GM18508 (cell line): ENCODE results near the gene MORC4.

Experiments
- ATAC-seq: cut with Tn5 transposase; IDR thresholded peaks from one replicate; pipeline ENCODE4 v1.9.1; 2021; ENCODE audit warnings: moderate number of reproducible peaks; ENCODE audit not compliant: insufficient read depth, unreplicated experiment

MORC4 gene

GRCh38 chrX:106954041-106954440 lies 46.0 kb downstream of the MORC4 start:
- no peak for ATAC-seq

DNA sequence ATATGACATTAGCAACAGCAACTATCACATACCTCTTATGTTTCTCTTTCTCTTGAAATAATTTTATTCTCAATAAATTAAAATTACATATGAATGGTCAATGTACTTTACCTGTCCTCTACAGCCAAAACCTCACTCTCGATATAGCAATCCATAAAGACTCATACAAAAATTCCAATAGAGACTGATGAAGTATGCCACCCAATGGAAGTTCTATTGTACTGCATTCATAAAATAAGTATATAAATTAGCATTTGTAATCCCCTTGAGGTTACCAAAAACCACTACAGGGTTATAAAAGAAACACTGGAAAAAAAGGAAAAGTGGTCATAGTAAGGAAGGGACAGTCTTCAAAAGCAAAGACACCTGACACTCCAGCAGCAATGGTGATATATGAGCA lies 47.0 kb downstream of the MORC4 start:
- ATAC-seq: no peak

DNA sequence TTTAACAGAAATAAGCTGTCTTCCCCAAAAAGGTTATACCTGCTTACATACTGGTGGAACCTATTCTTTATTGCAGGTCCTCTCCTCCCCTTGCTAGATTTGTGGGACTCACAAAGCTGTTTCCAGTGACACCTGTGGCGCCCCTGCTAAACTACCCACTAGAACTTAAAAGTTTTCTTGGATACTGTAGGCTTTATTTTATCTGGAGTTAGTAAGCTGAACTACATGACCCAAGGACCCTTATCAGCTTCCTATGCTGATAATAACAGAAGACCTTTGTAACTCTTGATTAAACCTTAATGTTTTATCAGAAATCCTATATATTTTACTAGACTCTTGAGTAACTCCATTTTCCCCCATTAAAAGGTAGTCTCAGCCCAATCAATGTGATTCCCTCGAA lies 47.5 kb downstream of the MORC4 start:
- no peak for ATAC-seq

DNA sequence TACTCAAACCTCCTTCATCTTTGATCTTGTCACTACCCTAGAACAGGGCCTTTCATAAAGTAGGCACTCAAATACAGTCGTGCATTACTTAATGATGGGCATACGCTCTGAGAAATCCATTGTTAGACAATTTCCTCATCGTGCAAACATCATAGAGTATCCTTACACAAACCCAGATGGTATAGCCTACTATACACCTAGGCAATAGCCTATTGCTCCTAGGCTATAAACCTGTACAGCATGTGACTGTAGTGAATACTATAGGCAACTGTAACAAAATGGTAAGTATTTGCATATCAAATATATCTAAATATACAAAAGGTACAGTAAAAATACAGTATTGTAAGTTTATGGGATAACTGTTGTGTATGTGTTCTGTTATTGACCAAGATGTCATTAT lies 47.9 kb downstream of the MORC4 start:
- no peak for ATAC-seq

DNA sequence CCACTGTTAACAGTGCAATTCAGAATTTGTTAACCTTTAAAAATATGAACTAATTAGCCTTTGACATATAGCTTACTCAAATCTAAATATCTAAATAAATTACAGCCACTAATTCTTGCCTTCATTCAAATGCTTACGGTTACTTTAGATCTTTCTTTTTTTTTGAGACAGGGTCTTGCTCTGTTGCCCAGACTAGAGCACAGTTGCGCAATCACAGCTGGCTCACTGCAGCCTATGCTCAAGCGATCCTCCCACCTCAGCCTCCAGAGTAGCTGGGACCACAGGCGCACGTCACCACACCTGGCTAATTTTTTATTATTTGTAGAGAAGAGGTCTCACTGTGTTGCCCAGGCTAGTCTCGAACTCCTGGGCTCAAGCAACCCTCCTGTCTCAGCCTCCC lies 48.8 kb downstream of the MORC4 start:
- ATAC-seq: no peak

DNA sequence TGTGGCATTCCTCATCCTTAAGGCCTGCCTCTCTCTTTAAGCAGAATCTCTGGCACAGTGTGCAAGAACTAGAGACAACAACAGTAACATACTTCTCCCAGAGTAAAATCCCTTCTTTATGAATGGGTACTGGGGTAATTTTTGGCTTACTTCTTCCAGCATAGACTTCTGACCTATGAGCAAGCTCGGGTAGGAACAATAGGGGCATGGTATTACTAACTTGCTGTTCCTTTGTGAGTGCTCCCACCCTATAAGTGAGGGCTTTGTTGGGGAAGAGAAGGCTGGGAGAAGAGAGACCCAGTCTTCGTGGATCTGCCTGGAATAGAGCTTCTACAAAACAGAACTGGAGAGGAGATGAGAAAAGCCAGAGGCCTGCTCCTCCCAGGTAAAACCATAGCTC lies 49.6 kb downstream of the MORC4 start:
- no peak for ATAC-seq

- no peak for ATAC-seq
Observed at GRCh38 chrX:106949366-106949765, 50.6 kb downstream of the MORC4 start.

- ATAC-seq: no peak
Observed at GRCh38 chrX:106948641-106949040, 51.4 kb downstream of the MORC4 start.

DNA sequence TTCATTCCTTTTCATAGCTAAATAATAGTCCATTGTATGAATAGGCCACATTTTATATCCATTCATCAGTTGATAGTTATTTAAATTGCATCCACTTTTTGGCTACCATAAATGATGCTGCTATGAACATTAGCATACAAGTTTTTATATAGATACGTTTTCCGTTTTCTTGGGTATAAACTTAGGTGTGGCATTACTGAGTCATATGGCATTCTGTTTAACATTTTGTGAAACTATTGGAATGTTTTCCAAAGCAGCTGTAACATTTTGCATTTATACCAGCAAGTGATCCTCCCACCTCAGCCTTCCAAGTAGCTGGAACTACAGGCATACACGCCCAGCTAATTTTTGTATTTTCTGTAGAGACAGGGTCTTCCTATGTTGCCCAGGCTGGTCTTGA lies 53.5 kb downstream of the MORC4 start:
- no peak for ATAC-seq

GRCh38 chrX:106940068-106940467 lies 59.9 kb downstream of the MORC4 start:
- ATAC-seq: no peak

DNA sequence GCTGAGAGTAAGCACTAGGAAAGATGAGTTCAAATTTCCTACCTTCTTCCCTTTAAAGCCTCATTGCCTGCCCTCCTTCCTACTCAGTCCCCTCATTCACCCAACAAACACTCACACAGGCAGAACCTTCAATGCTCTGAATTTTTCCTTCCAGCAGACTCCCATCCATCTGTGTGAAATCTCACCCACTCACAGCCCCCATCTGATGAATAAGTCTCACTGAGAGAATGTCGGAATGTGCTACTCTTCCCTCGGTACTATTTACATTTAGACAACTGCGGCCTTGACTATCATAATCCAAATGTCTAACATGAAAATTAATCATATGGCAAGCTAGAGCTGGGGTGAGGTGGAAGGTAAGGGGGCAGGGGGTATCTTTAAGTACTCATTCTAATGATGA lies 60.4 kb downstream of the MORC4 start:
- no peak for ATAC-seq

DNA sequence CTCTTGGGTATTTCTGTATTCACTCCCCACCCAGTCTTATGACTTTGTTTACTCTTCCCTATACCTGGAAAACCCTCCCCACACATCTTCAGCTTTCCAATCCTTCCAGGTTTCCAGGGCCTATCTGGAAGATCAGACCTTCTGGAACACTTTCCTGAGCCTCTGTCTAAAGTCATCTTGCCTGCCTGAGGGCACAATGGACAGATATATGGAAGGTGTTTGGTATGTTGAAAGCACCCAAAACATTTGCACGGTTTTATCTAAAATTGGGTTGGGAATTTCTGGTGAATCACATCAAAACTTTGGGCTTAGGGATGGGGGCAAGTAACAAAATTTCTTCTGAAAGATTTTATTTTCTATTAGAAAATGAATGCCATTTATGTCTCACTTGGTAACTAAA lies 63.8 kb downstream of the MORC4 start:
- no peak for ATAC-seq

GRCh38 chrX:106935175-106935574 lies 64.8 kb downstream of the MORC4 start:
- no peak for ATAC-seq

- ATAC-seq: no peak
Observed at GRCh38 chrX:106933538-106933961, 66.5 kb downstream of the MORC4 start.

- ATAC-seq: no peak
Observed at GRCh38 chrX:106932960-106933537, 67.0 kb downstream of the MORC4 start.

- no peak for ATAC-seq
Observed at GRCh38 chrX:106932492-106932923, 67.5 kb downstream of the MORC4 start.

DNA sequence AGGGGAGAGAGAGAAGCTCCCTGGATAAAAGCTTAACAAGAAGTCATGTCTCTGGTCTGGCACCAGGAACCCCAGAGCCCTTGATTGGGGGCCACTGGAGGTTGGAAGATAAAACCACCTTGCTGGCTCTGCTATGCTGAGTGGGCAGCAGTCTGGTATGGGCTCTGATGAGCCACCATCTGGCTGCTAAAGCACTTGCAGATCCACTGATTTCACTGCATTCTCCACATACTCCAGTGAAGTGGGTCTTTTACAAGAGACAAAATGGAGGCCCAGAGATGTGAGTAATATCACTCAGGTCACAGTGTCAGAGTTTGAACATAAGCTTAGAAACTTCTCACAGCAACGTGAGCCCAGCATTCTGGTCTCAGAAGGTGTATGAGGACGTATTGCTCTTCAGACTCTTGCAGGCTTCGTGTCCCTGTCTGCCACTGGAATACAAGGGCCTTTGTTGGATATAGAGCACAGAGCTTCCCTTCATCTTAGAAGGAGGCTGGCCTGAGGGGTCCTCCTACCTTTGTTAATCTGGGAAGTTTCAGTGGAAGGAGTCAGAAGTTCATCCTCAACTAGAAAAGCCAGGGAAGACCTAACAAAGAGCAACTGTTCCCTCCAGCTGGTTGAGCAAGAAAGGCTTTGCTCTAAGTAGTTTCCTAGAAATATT lies 68.1 kb downstream of the MORC4 start:
- no peak for ATAC-seq

DNA sequence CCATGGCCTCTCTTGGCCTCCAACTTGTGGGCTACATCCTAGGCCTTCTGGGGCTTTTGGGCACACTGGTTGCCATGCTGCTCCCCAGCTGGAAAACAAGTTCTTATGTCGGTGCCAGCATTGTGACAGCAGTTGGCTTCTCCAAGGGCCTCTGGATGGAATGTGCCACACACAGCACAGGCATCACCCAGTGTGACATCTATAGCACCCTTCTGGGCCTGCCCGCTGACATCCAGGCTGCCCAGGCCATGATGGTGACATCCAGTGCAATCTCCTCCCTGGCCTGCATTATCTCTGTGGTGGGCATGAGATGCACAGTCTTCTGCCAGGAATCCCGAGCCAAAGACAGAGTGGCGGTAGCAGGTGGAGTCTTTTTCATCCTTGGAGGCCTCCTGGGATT lies 71.8 kb downstream of the MORC4 start:
- no peak for ATAC-seq

DNA sequence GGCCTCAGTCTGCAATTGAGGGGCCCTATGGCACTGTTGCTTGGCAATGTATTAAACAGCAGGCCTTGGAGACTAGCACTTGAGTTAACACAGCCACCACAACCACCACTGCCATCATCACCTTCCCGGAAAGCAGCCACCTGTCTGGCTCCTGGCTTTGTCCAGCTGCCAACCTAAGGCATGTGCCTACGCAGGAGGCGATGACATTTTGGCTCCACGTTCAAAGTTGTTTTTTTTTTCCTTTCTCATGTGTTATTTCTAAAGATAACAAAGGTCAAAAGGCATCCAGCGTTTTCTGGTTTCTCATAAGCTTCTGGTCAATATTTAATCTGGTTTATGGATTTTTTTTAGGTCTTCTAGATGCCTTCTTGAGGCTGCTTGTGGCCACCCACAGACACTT lies 72.3 kb downstream of the MORC4 start:
- ATAC-seq: no peak

- ATAC-seq: no peak
Observed at GRCh38 chrX:106927023-106927422, 73.0 kb downstream of the MORC4 start.

DNA sequence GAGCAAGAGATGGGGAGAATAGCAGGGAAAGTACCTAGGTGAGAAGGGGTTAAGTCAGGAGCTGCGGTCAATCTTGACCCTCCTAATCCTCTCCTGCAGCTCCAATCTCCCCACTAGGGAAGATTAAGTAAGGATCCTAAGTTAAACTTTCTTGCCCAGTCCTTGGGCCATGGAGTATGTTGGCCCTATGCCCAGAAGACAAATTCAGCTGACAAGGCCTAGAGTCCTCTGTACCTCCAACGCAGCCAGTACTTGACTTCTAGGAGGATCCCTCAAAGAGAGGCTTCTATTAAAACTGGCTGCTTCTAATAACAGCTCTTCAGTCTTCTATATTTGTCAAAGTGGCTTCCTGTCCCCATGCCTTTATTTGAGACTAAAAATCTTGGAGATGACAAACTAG lies 78.4 kb downstream of the MORC4 start:
- ATAC-seq: no peak

GRCh38 chrX:106919932-106920452 lies 80.0 kb downstream of the MORC4 start, which contains the start of gene CLDN2:
Gene CLDN2, plus strand, starts transcription at chrX:106920402. Its CDS starts 7,827 bp downstream, at chrX:106928229.
- ATAC-seq: no peak
